HG03103 (cell line): ENCODE data around the gene ATXN7L1.
"Not testable (repeated sequence)": the region's sequence is repeated elsewhere in the genome, so short reads cannot be mapped to it uniquely, and the experiment has no call there.

ENCODE experiments used
- ATAC-seq: cut with Tn5 transposase; IDR thresholded peaks from one replicate; pipeline ENCODE4 v1.9.1; 2021; ENCODE audit warnings: low read depth; ENCODE audit not compliant: unreplicated experiment

Gene ATXN7L1

GRCh38 chr7:105862770-105863169 is 13.6 kb downstream of the ATXN7L1 start:
- ATAC-seq, result no peak

GRCh38 chr7:105862276-105862675 is 14.1 kb downstream of the ATXN7L1 start:
- no peak for ATAC-seq

- ATAC-seq, result no peak
These were observed 15.2 kb downstream of the ATXN7L1 start for GRCh38 chr7:105861224-105861623.

- no peak for ATAC-seq
These were observed 15.6 kb downstream of the ATXN7L1 start for GRCh38 chr7:105860793-105861192.

GRCh38 chr7:105857009-105857952 is 19.1 kb downstream of the ATXN7L1 start:
- no peak for ATAC-seq

GRCh38 chr7:105854498-105854897 is 21.9 kb downstream of the ATXN7L1 start:
- no peak for ATAC-seq

GRCh38 chr7:105853931-105854419 is 22.4 kb downstream of the ATXN7L1 start:
- no peak for ATAC-seq

GRCh38 chr7:105851064-105851463 is 25.3 kb downstream of the ATXN7L1 start:
- no peak for ATAC-seq

GRCh38 chr7:105849122-105849855 is 27.1 kb downstream of the ATXN7L1 start:
- no peak for ATAC-seq

- ATAC-seq, result no peak
These were observed 30.0 kb downstream of the ATXN7L1 start for GRCh38 chr7:105846404-105846803.

GRCh38 chr7:105844681-105845080 is 31.7 kb downstream of the ATXN7L1 start:
- ATAC-seq, result not testable (repeated sequence)

- ATAC-seq, result no peak
These were observed 34.5 kb downstream of the ATXN7L1 start for GRCh38 chr7:105841866-105842265.

GRCh38 chr7:105840981-105841749 is 35.2 kb downstream of the ATXN7L1 start:
- ATAC-seq, result no peak

- no peak for ATAC-seq
These were observed 37.1 kb downstream of the ATXN7L1 start for GRCh38 chr7:105839266-105839665.

- no peak for ATAC-seq
These were observed 37.7 kb downstream of the ATXN7L1 start for GRCh38 chr7:105838627-105839231.

GRCh38 chr7:105837765-105838626 is 38.4 kb downstream of the ATXN7L1 start:
- no peak for ATAC-seq

GRCh38 chr7:105835441-105835840 is 41.0 kb downstream of the ATXN7L1 start:
- ATAC-seq, result no peak

GRCh38 chr7:105831824-105832535 is 44.4 kb downstream of the ATXN7L1 start:
- no peak for ATAC-seq

GRCh38 chr7:105831302-105831620 is 45.1 kb downstream of the ATXN7L1 start:
- no peak for ATAC-seq
